Measurements from ENCODE around the gene IRF6.

Gene IRF6

DNA sequence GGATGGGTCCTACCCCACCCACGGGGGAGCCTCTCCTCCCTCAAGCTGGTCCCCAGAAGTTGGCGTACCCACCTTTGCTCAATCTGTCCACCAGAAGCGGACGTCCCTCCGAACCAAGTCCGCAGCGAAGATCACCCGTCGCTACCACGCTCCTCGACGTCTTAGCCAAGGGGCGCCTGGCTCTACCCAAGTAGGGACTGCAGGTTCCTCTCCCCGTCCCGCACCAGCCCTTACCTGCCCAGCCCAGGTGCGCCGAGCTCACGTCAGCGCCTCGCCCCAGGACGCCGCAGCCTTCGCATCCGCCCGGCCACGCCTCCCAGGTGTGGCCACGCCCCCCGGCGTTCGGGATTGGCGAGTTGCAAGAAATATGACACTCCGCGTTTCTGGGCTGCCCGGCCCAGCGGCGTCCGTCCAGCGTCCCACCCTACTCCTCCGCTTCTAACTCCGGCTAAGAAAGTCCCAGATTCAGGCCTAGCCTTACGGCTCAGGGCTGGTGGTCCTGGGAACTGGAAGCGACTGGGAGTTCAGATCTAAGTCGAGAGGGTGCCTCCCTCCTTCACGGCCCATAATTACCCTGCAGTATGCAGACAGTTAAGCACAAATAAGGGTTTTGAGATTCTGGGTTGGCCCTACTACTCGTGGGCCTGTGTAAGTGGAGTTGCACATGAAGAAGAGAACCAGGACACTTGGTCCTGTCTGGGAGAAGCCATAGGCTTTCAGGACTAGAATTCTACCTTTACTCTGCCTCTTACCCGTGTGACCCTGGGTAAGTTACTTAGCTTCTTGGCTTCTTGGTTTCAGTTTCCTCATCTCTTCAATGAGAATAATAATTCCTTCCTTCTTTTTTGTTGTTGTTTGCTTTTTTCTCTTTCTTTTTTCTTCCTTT, at the start of gene IRF6:
Gene IRF6, minus strand, starts transcription at position 268 of the 886 bp plus-strand sequence. CDS start 4,729 bp downstream, outside the sequence.
- no peak for ATAC-seq
- no peak for TF ChIP-seq CSDC2 (CRISPR knock-in tag; IDR thresholded peaks at IDR 0.05)
- no peak for TF ChIP-seq ZFP3 (CRISPR knock-in tag; IDR thresholded peaks at IDR 0.05)
- TF ChIP-seq, protein P1, sequence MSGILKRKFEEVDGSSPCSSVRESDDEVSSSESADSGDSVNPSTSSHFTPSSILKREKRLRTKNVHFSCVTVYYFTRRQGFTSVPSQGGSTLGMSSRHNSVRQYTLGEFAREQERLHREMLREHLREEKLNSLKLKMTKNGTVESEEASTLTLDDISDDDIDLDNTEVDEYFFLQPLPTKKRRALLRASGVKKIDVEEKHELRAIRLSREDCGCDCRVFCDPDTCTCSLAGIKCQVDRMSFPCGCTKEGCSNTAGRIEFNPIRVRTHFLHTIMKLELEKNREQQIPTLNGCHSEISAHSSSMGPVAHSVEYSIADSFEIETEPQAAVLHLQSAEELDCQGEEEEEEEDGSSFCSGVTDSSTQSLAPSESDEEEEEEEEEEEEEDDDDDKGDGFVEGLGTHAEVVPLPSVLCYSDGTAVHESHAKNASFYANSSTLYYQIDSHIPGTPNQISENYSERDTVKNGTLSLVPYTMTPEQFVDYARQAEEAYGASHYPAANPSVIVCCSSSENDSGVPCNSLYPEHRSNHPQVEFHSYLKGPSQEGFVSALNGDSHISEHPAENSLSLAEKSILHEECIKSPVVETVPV (CRISPR knock-in tag; IDR thresholded peaks at IDR 0.05) = no peak
- TF ChIP-seq, protein P2, sequence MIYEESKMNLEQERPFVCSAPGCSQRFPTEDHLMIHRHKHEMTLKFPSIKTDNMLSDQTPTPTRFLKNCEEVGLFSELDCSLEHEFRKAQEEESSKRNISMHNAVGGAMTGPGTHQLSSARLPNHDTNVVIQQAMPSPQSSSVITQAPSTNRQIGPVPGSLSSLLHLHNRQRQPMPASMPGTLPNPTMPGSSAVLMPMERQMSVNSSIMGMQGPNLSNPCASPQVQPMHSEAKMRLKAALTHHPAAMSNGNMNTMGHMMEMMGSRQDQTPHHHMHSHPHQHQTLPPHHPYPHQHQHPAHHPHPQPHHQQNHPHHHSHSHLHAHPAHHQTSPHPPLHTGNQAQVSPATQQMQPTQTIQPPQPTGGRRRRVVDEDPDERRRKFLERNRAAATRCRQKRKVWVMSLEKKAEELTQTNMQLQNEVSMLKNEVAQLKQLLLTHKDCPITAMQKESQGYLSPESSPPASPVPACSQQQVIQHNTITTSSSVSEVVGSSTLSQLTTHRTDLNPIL (CRISPR knock-in tag; IDR thresholded peaks at IDR 0.05; ENCODE audit: low read depth) = no peak
- no peak for TF ChIP-seq ZNF565 (CRISPR knock-in tag; conservative IDR thresholded peaks at IDR 0.05; ENCODE audit: low read depth)
- TF ChIP-seq, protein P3, sequence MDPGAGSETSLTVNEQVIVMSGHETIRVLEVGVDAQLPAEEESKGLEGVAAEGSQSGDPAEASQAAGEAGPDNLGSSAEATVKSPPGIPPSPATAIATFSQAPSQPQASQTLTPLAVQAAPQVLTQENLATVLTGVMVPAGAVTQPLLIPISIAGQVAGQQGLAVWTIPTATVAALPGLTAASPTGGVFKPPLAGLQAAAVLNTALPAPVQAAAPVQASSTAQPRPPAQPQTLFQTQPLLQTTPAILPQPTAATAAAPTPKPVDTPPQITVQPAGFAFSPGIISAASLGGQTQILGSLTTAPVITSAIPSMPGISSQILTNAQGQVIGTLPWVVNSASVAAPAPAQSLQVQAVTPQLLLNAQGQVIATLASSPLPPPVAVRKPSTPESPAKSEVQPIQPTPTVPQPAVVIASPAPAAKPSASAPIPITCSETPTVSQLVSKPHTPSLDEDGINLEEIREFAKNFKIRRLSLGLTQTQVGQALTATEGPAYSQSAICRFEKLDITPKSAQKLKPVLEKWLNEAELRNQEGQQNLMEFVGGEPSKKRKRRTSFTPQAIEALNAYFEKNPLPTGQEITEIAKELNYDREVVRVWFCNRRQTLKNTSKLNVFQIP (CRISPR knock-in tag; IDR thresholded peaks at IDR 0.05; ENCODE audit: borderline replicate concordance, low read depth) = no peak
- no peak for TF ChIP-seq TOX (CRISPR knock-in tag; IDR thresholded peaks at IDR 0.05; ENCODE audit: borderline replicate concordance)
- TF ChIP-seq ZNF70 (CRISPR knock-in tag; IDR thresholded peaks at IDR 0.05) = no peak
- TF ChIP-seq GLIS3 (CRISPR knock-in tag; IDR thresholded peaks at IDR 0.05) = no peak
- TF ChIP-seq, protein P4, sequence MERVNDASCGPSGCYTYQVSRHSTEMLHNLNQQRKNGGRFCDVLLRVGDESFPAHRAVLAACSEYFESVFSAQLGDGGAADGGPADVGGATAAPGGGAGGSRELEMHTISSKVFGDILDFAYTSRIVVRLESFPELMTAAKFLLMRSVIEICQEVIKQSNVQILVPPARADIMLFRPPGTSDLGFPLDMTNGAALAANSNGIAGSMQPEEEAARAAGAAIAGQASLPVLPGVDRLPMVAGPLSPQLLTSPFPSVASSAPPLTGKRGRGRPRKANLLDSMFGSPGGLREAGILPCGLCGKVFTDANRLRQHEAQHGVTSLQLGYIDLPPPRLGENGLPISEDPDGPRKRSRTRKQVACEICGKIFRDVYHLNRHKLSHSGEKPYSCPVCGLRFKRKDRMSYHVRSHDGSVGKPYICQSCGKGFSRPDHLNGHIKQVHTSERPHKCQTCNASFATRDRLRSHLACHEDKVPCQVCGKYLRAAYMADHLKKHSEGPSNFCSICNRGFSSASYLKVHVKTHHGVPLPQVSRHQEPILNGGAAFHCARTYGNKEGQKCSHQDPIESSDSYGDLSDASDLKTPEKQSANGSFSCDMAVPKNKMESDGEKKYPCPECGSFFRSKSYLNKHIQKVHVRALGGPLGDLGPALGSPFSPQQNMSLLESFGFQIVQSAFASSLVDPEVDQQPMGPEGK (CRISPR knock-in tag; IDR thresholded peaks at IDR 0.05; ENCODE audit: borderline replicate concordance) = no peak

DNA sequence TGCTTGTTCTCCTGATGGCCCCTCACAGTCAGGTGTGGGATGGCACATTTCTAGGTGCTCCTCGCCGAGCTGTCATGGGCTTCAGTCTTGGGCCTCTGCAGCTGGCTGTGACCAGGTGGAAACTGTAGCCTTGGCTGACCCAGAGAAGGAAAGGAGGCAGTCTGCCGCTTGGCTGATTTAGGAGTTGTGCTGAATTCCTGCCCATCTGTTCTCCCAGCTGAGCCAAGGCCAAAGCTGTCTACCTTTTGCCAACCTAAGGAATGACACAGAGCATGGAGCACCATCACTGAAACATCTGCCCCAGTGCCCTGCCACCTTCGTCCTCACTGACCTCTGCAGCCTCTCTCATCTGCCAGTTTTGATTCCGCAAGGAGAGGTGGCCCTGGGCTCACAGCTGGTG, 49.7 kb upstream of the IRF6 start:
- no peak for ATAC-seq
- TF ChIP-seq ARNTL (CRISPR knock-in tag; IDR thresholded peaks at IDR 0.05; ENCODE audit: borderline replicate concordance, low read depth) (no peak), OSR1 (CRISPR knock-in tag; IDR thresholded peaks at IDR 0.05) (no peak), TOX (CRISPR knock-in tag; IDR thresholded peaks at IDR 0.05; ENCODE audit: borderline replicate concordance) (no peak), ZC3H10 (CRISPR knock-in tag; IDR thresholded peaks at IDR 0.05) (no peak), ZNF8 (CRISPR knock-in tag; IDR thresholded peaks at IDR 0.05) (no peak), GLIS3 (CRISPR knock-in tag; IDR thresholded peaks at IDR 0.05) (no peak), ZFP30 (CRISPR knock-in tag; IDR thresholded peaks at IDR 0.05) (no peak), BACH2 (CRISPR knock-in tag; IDR thresholded peaks at IDR 0.05; ENCODE audit: borderline replicate concordance) (no peak), ZFP3 (CRISPR knock-in tag; IDR thresholded peaks at IDR 0.05) (no peak), PPARA (CRISPR knock-in tag; IDR thresholded peaks at IDR 0.05; ENCODE audit: borderline replicate concordance) (no peak), ESRRG (CRISPR knock-in tag; IDR thresholded peaks at IDR 0.05) (no peak), ZNF565 (CRISPR knock-in tag; conservative IDR thresholded peaks at IDR 0.05; ENCODE audit: low read depth) (no peak)
- TF ChIP-seq, protein P3 (CRISPR knock-in tag; IDR thresholded peaks at IDR 0.05; ENCODE audit: borderline replicate concordance, low read depth) = no peak
- TF ChIP-seq, protein P5, sequence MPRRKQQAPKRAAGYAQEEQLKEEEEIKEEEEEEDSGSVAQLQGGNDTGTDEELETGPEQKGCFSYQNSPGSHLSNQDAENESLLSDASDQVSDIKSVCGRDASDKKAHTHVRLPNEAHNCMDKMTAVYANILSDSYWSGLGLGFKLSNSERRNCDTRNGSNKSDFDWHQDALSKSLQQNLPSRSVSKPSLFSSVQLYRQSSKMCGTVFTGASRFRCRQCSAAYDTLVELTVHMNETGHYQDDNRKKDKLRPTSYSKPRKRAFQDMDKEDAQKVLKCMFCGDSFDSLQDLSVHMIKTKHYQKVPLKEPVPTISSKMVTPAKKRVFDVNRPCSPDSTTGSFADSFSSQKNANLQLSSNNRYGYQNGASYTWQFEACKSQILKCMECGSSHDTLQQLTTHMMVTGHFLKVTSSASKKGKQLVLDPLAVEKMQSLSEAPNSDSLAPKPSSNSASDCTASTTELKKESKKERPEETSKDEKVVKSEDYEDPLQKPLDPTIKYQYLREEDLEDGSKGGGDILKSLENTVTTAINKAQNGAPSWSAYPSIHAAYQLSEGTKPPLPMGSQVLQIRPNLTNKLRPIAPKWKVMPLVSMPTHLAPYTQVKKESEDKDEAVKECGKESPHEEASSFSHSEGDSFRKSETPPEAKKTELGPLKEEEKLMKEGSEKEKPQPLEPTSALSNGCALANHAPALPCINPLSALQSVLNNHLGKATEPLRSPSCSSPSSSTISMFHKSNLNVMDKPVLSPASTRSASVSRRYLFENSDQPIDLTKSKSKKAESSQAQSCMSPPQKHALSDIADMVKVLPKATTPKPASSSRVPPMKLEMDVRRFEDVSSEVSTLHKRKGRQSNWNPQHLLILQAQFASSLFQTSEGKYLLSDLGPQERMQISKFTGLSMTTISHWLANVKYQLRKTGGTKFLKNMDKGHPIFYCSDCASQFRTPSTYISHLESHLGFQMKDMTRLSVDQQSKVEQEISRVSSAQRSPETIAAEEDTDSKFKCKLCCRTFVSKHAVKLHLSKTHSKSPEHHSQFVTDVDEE (CRISPR knock-in tag; IDR thresholded peaks at IDR 0.05) = no peak

Measured in SK-N-SH treated with all-trans-retinoic acid at 6 μM for 48 hours (cell line).